AG10803 (cell line): Measurements from ENCODE around the gene SWT1.
A peak's percentile ranks its signal among the peaks of the same experiment; 100 is the strongest.

Experiments
- DNase-seq: peaks from one replicate; pipeline ENCODE4 v3.0.0; 2010; ENCODE audit warnings: low read depth
- H3K4me3 ChIP-seq: 2 replicates; pipeline ENCODE4 v1.5.1; 2011; ENCODE audit warnings: mild to moderate bottlenecking, low read length, control low read depth
- CTCF ChIP-seq: conservative IDR thresholded peaks from 2 replicates; pipeline ENCODE4 v1.5.1; 2011; ENCODE audit warnings: mild to moderate bottlenecking, low read length, control low read depth, inconsistent platforms

The SWT1 gene

GRCh38 chr1:185268352-185268751 is 111.4 kb downstream of the SWT1 start:
- DNase-seq: no peak
- no peak for TF ChIP-seq CTCF
- no peak overlapping the region for H3K4me3 ChIP-seq

- no peak overlapping the region for H3K4me3 ChIP-seq
- no peak for TF ChIP-seq CTCF
- DNase-seq: no peak
Observed at GRCh38 chr1:185271921-185272320, 115.0 kb downstream of the SWT1 start.

DNA sequence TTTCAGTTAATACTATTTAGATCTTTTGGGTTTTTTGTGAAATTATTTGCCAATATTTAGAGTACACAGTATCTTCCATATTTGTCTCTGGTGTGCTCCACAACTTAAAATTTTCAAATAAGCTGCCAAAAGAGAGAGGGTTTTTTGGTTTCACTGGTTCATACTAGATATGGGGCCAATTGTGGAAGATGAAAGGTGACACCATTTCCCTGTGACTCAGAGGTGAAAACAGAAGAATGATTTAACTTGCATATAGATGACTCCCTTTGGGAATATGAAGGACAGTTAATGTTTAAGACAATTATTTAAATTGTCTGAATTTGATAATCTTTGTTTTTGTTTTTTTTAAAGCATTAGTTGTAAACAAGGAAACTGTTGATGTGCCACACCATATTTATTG is 122.6 kb downstream of the SWT1 start:
- DNase-seq: peak; percentile 8
- H3K4me3 ChIP-seq: no peak overlapping the region
- no peak for TF ChIP-seq CTCF

DNA sequence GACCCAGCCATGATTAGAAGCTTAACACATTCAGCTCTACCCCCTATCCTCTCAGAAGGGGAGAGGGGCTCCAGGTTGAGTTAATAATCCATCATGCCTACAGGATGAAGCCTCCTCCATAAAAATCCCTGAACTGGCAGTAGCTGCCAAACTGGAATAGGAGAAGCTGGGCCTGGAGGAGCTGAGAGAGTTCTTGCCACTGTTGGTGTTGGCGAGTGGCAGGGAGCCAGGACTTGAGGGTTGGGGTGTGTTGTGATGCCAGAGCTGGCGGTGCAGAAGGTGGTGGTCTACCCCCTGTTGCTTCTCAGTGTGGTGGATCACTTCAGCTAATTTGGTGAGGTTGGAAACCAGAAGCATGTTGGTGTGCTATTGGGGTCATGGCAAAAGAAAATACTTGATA is 123.6 kb downstream of the SWT1 start:
- TF ChIP-seq CTCF: no peak
- no peak overlapping the region for H3K4me3 ChIP-seq
- no peak for DNase-seq

GRCh38 chr1:185281245-185281644 is 124.3 kb downstream of the SWT1 start:
- TF ChIP-seq CTCF: no peak
- no peak for DNase-seq
- no peak overlapping the region for H3K4me3 ChIP-seq

- H3K4me3 ChIP-seq: no peak overlapping the region
- DNase-seq: no peak
- no peak for TF ChIP-seq CTCF
Observed at GRCh38 chr1:185284116-185284515, 127.1 kb downstream of the SWT1 start.

DNA sequence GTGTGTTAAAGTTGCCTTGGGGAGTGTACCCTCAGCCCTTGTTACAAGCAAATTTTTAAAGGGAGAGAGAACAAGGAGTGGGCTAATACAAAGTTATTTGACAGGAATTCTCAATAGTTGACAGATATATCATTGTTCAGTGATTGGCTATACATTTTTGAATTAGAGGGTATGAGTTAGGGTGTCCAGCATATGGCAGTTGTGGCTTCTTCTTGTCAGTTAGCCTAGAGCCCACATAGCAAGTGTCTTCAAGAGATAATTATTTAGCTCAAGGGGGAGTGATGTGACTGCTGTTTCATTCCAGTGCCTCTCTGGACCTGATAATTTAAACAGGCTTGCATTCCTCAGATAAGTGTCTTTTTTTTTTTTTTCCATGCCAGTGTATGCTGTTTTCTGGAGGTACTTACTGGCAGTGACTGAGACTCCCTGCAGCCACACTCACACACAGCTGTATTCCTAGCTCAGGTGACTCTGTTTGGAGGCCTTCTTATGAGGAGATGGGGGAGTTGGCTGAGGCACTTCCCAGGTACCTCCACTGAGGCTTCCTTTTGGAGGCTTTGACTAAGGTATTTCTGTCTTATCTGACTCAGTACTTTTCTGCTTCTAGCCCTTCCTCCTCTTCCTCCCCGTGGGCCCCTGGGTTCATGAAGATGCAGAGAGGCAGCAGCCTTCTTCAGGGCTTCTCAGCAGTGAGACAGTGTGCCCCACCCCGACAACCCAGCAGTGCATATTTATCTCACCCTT is 127.7 kb downstream of the SWT1 start:
- no peak for TF ChIP-seq CTCF
- H3K4me3 ChIP-seq: no peak overlapping the region
- DNase-seq: peak; percentile 13
